ENCODE results near the gene PUS1. TPM values are rescaled to one million over a fixed set of nuclear protein-coding genes. Genes with fewer than 3 reads are reported as not detected.
"Not testable (repeated sequence)": the region's sequence is repeated elsewhere in the genome, so short reads cannot be mapped to it uniquely, and the experiment has no call there.

Gene PUS1
- total RNA-seq, 1 donor, result 4.5 TPM

GRCh38 chr12:131938082-131938481, 9.0 kb downstream of the PUS1 start:
- H3K4me3 ChIP-seq (ENCODE audit: low read length), result no peak overlapping the region
- H3K4me1 ChIP-seq (ENCODE audit: insufficient read depth, low read length), result no peaks in the 10 kb centered on the region
- H3K9me3 ChIP-seq (ENCODE audit: low read depth, low read length), result no peaks in the 10 kb centered on the region
- H3K27me3 ChIP-seq (ENCODE audit: insufficient read depth, low read length), result no peaks in the 10 kb centered on the region

- H3K27me3 ChIP-seq (ENCODE audit: insufficient read depth, low read length), result no peaks in the 10 kb centered on the region
- no peaks in the 10 kb centered on the region for H3K9me3 ChIP-seq (ENCODE audit: low read depth, low read length)
- no peaks in the 10 kb centered on the region for H3K4me1 ChIP-seq (ENCODE audit: insufficient read depth, low read length)
- no peak overlapping the region for H3K4me3 ChIP-seq (ENCODE audit: low read length)
These were observed 9.9 kb downstream of the PUS1 start for GRCh38 chr12:131939007-131939406.

GRCh38 chr12:131940141-131940547, 11.1 kb downstream of the PUS1 start:
- H3K4me1 ChIP-seq (ENCODE audit: insufficient read depth, low read length), result no peaks in the 10 kb centered on the region
- no peak overlapping the region for H3K4me3 ChIP-seq (ENCODE audit: low read length)
- H3K9me3 ChIP-seq (ENCODE audit: low read depth, low read length), result no peaks in the 10 kb centered on the region
- H3K27me3 ChIP-seq (ENCODE audit: insufficient read depth, low read length), result no peaks in the 10 kb centered on the region

DNA sequence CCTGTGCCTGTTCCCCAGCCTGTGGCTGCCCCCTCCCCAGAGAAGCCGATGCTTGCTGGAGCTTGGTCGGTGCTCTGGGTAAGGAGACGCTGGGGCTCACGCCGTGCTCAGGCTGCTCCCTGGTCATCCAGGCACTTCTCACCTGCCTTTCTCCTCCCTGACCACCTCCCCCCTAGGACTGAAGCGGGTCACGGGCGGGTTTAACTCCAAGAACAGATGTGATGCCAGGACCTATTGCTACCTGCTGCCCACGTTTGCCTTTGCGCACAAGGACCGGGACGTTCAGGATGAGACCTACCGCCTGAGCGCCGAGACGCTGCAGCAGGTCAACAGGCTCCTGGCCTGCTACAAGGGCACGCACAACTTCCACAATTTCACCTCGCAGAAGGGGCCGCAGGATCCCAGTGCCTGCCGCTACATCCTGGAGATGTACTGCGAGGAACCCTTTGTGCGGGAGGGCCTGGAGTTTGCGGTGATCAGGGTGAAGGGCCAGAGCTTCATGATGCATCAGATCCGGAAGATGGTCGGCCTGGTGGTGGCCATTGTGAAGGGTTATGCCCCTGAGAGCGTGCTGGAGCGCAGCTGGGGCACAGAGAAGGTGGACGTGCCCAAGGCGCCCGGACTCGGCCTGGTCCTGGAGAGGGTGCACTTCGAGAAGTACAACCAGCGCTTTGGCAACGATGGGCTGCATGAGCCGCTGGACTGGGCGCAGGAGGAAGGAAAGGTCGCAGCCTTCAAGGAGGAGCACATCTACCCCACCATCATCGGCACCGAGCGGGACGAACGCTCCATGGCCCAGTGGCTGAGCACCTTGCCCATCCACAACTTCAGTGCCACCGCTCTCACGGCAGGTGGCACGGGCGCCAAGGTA, 12.3 kb downstream of the PUS1 start:
- no peaks in the 10 kb centered on the region for H3K27me3 ChIP-seq (ENCODE audit: insufficient read depth, low read length)
- no peaks in the 10 kb centered on the region for H3K4me1 ChIP-seq (ENCODE audit: insufficient read depth, low read length)
- H3K9me3 ChIP-seq (ENCODE audit: low read depth, low read length), result no peaks in the 10 kb centered on the region
- H3K4me3 ChIP-seq (ENCODE audit: low read length), result no peak overlapping the region

- H3K4me3 ChIP-seq (ENCODE audit: low read length), result no peak overlapping the region
- H3K4me1 ChIP-seq (ENCODE audit: insufficient read depth, low read length), result no peaks in the 10 kb centered on the region
- no peaks in the 10 kb centered on the region for H3K9me3 ChIP-seq (ENCODE audit: low read depth, low read length)
- no peaks in the 10 kb centered on the region for H3K27me3 ChIP-seq (ENCODE audit: insufficient read depth, low read length)
These were observed 12.9 kb downstream of the PUS1 start for GRCh38 chr12:131941987-131942341.

- H3K4me1 ChIP-seq (ENCODE audit: insufficient read depth, low read length), result peaks cover 3% of the 10 kb centered on the region
These were observed 13.6 kb downstream of the PUS1 start for GRCh38 chr12:131942671-131943070.

DNA sequence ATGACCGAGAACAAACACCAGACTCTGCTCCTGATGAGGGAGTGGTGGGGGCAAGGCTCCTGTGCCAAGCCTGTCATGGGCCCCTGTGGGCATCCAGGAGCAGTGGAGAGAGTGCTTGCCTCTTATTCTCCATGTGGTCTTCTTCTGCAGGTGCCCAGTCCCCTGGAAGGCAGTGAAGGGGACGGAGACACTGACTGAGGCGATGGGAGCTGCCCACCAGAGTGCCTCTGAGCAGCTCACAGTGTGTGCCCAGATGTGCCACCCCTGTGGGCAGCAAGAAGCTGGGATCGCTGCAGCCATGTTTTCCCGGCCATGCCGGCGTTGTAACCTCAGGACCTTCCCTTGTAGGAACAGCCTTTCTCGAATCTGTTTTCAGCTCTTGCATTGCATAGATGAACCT, 14.3 kb downstream of the PUS1 start:
- Histone ChIP-seq H3K4me1 (ENCODE audit: insufficient read depth, low read length) (peaks cover 4% of the 10 kb centered on the region), H3K9me3 (ENCODE audit: low read depth, low read length) (no peaks in the 10 kb centered on the region), H3K27me3 (ENCODE audit: insufficient read depth, low read length) (no peaks in the 10 kb centered on the region), H3K4me3 (ENCODE audit: low read length) (no peak overlapping the region)

More at GRCh38 chr12:131942671-131943070, 13.6 kb downstream of the PUS1 start:
- no peak overlapping the region for H3K4me3 ChIP-seq (ENCODE audit: low read length)
- no peaks in the 10 kb centered on the region for H3K27me3 ChIP-seq (ENCODE audit: insufficient read depth, low read length)
- H3K9me3 ChIP-seq (ENCODE audit: low read depth, low read length), result no peaks in the 10 kb centered on the region

DNA sequence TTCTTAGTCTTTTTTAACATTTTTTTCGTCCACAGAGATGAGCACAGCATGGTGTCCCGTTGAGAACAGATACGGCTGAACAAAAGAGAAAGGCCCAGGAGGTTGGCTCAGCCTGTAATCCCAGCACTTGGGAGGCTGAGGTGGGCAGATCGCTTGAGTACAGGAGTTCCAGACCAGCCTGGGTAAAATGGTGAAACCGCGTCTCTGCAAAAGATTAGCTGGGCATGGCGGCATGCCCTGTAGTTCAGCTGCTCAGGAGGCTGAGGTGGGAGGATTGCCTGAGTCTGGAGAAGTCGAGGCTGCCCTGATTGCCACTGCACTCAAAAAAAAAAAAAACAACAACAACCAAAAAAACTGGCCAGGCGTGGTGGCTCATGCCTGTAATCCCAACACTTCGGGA, 14.8 kb downstream of the PUS1 start:
- H3K27me3 ChIP-seq (ENCODE audit: insufficient read depth, low read length), result no peaks in the 10 kb centered on the region
- no peaks in the 10 kb centered on the region for H3K9me3 ChIP-seq (ENCODE audit: low read depth, low read length)
- H3K4me1 ChIP-seq (ENCODE audit: insufficient read depth, low read length), result peaks cover 4% of the 10 kb centered on the region
- no peak overlapping the region for H3K4me3 ChIP-seq (ENCODE audit: low read length)

- no peaks in the 10 kb centered on the region for H3K9me3 ChIP-seq (ENCODE audit: low read depth, low read length)
- no peak overlapping the region for H3K4me3 ChIP-seq (ENCODE audit: low read length)
- H3K4me1 ChIP-seq (ENCODE audit: insufficient read depth, low read length), result peaks cover 9% of the 10 kb centered on the region
- H3K27me3 ChIP-seq (ENCODE audit: insufficient read depth, low read length), result no peaks in the 10 kb centered on the region
These were observed 15.7 kb downstream of the PUS1 start for GRCh38 chr12:131944601-131945251.

DNA sequence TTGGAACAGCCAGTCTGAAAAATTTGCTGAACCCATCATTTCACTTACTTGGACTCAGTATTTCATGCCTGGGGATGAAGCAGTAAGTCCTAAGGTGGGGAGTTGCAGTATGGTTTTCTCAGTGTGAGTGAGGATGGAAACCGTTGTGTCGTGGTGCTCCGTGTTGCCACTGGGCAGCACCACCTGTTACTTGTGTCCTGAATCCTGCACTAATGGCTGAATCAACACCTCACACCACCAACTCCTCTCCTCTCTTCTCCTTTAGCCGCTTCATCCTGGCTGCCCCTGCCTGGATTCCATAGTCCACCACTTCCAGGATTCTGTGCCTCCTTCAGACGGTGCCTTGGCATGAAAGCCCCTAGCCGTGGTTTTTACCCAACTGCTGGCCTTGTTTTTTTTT, 17.7 kb downstream of the PUS1 start:
- Histone ChIP-seq H3K27me3 (ENCODE audit: insufficient read depth, low read length) (no peaks in the 10 kb centered on the region), H3K4me3 (ENCODE audit: low read length) (no peak overlapping the region), H3K9me3 (ENCODE audit: low read depth, low read length) (no peaks in the 10 kb centered on the region), H3K4me1 (ENCODE audit: insufficient read depth, low read length) (peaks cover 23% of the 10 kb centered on the region)

GRCh38 chr12:131947482-131948027, 18.5 kb downstream of the PUS1 start:
- H3K27me3 ChIP-seq (ENCODE audit: insufficient read depth, low read length), result no peaks in the 10 kb centered on the region
- H3K4me3 ChIP-seq (ENCODE audit: low read length), result no peak overlapping the region
- peaks cover 23% of the 10 kb centered on the region for H3K4me1 ChIP-seq (ENCODE audit: insufficient read depth, low read length)
- H3K9me3 ChIP-seq (ENCODE audit: low read depth, low read length), result no peaks in the 10 kb centered on the region

DNA sequence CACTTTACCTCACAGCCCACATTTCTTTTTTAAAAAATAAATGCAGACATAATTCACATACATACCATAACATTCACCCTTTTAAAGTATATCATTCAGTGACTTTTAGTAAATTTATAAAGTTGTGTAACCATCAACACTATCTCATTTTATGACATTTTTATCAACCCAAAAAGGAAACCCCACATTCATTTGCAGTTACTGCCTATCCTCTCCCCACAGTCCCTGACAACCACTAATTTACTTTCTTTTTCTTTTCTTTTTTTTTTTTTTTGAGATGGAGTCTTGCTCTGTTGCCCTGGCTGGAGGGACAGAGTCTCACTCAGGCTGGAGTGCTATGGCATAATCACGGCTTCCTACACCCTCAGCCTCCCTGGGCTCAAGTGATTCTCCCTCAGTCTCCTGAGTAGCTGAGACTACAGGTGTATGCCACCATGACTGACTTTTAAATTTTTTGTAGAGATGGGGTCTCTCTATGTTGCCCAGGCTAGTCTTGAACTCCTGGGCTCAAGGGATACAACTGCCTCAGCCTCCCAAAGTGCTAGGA, 19.2 kb downstream of the PUS1 start:
- Histone ChIP-seq H3K27me3 (ENCODE audit: insufficient read depth, low read length) (no peaks in the 10 kb centered on the region), H3K4me3 (ENCODE audit: low read length) (no peak overlapping the region), H3K9me3 (ENCODE audit: low read depth, low read length) (no peaks in the 10 kb centered on the region)

DNA sequence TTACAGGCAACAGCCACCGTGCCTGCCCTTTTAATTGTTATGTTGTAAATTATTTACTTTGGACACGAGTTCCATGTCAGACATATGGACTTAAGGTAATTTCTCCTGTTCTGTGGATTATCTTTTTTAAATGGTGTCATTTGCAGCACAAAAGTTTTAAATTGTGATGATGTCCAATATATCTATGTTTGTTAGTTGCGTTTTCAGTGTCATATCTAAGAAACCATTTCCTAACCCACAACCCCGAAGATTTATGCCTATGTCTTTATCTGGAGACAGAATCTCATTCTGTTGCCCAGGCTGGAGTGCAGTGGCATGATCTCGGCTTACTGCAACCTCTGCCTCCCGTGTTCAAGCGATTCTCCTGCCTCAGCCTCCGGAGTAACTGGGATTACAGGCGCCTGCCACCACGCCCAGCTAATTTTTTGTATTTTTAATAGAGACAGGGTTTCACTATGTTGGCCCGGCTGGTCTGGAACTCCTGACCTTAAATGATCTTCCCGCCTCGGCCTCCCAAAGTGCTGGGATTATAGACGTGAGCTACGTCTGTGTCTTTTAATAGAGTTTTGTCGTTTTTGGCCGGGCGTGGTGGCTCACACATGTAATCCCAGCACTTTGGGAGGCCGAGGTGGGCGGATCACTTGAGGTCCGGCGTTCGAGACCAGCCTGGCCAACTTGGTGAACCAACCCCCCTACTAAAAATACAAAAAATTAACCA, 19.8 kb downstream of the PUS1 start:
- H3K27me3 ChIP-seq (ENCODE audit: insufficient read depth, low read length); H3K9me3 ChIP-seq (ENCODE audit: low read depth, low read length): not testable (repeated sequence)
- Histone ChIP-seq H3K4me1 (ENCODE audit: insufficient read depth, low read length) (peaks cover 23% of the 10 kb centered on the region), H3K4me3 (ENCODE audit: low read length) (peak overlapping the region; percentile 34)

More for the DNA sequence above, 19.2 kb downstream of the PUS1 start:
- peaks cover 23% of the 10 kb centered on the region for H3K4me1 ChIP-seq (ENCODE audit: insufficient read depth, low read length)

- H3K4me3 ChIP-seq (ENCODE audit: low read length), result peak within 1 kb of the TSS; percentile 83
- no peaks in the 10 kb centered on the region for H3K9me3 ChIP-seq (ENCODE audit: low read depth, low read length)
- peaks cover 23% of the 10 kb centered on the region for H3K4me1 ChIP-seq (ENCODE audit: insufficient read depth, low read length)
- no peaks in the 10 kb centered on the region for H3K27me3 ChIP-seq (ENCODE audit: insufficient read depth, low read length)
These were observed 20.5 kb downstream of the PUS1 start, which contains the start of gene EP400 for GRCh38 chr12:131949431-131950181. Gene EP400 (plus strand): TSS chr12:131949942. CDS start chr12:131960620, 10,678 bp downstream.

Measured in mononuclear cell (primary cell).